Hematopoietic multipotent progenitor cell treated with erythropoietin and hydrocortisone succinate and interleukin-3 and kit ligand, for 17 days (in vitro differentiated cells): ENCODE measurements around the gene IQUB.
"Not testable (repeated sequence)": the region's sequence is repeated elsewhere in the genome, so short reads cannot be mapped to it uniquely, and the experiment has no call there.

Experiments used
- DNase-seq: peaks from one replicate; pipeline ENCODE4 v3.0.0-alpha.2; 2015; ENCODE audit warnings: low spot score

Gene IQUB

GRCh38 chr7:123492485-123492884, 41.9 kb downstream of the IQUB start:
- DNase-seq: no peak

GRCh38 chr7:123485721-123486120, 48.7 kb downstream of the IQUB start:
- no peak for DNase-seq

GRCh38 chr7:123485187-123485586, 49.2 kb downstream of the IQUB start:
- DNase-seq: no peak

- no peak for DNase-seq
These were observed 50.2 kb downstream of the IQUB start for GRCh38 chr7:123484199-123484598.

GRCh38 chr7:123480107-123480506, 54.3 kb downstream of the IQUB start:
- DNase-seq: no peak

- not testable (repeated sequence) for DNase-seq
These were observed 56.3 kb downstream of the IQUB start for GRCh38 chr7:123478056-123478455.

GRCh38 chr7:123472750-123473445, 61.5 kb downstream of the IQUB start:
- no peak for DNase-seq

GRCh38 chr7:123472327-123472726, 62.1 kb downstream of the IQUB start:
- no peak for DNase-seq

- DNase-seq: no peak
These were observed 66.1 kb downstream of the IQUB start for GRCh38 chr7:123468303-123468702.

- no peak for DNase-seq
These were observed 70.5 kb downstream of the IQUB start for GRCh38 chr7:123463890-123464289.

GRCh38 chr7:123460616-123461015, 73.8 kb downstream of the IQUB start:
- DNase-seq: no peak

- no peak for DNase-seq
These were observed 78.4 kb downstream of the IQUB start for GRCh38 chr7:123455965-123456470.

GRCh38 chr7:123440101-123440548, 94.3 kb downstream of the IQUB start:
- DNase-seq: no peak

GRCh38 chr7:123439191-123439590, 95.2 kb downstream of the IQUB start:
- no peak for DNase-seq

- no peak for DNase-seq
These were observed 96.9 kb downstream of the IQUB start for GRCh38 chr7:123437447-123437995.

- DNase-seq: no peak
These were observed 99.2 kb downstream of the IQUB start for GRCh38 chr7:123435080-123435700.

GRCh38 chr7:123433665-123434064, 100.7 kb downstream of the IQUB start:
- no peak for DNase-seq

GRCh38 chr7:123432601-123433000, 101.8 kb downstream of the IQUB start:
- DNase-seq: no peak

GRCh38 chr7:123431075-123431614, 103.2 kb downstream of the IQUB start:
- DNase-seq: no peak

GRCh38 chr7:123425246-123425645, 109.1 kb downstream of the IQUB start:
- DNase-seq: no peak

GRCh38 chr7:123424463-123424862, 109.9 kb downstream of the IQUB start:
- DNase-seq: no peak

GRCh38 chr7:123423622-123424021, 110.8 kb downstream of the IQUB start:
- no peak for DNase-seq

GRCh38 chr7:123417580-123417979, 116.8 kb downstream of the IQUB start:
- DNase-seq: no peak
